SIG-M5 (cell line): ENCODE data around the gene CDH6.

Source experiments
- DNase-seq: peaks from one replicate; lab custom pipeline; 2025; lab: John Stamatoyannopoulos, UW

Gene CDH6

GRCh38 chr5:31377274-31377946 lies 183.9 kb downstream of the CDH6 start:
- no peak for DNase-seq

- no peak for DNase-seq
Observed at GRCh38 chr5:31378136-31378535, 184.7 kb downstream of the CDH6 start.
